GOT3 (cell line): Measurements from ENCODE around the gene NIPAL3.

Source experiments
- DNase-seq: peaks from one replicate; lab custom pipeline; 2025; ENCODE audit warnings: mixed read lengths; lab: John Stamatoyannopoulos, UW

NIPAL3 gene

GRCh38 chr1:24390924-24391782, 24.4 kb upstream of the NIPAL3 start:
- peak; percentile 9 for DNase-seq

GRCh38 chr1:24391882-24392603, 23.6 kb upstream of the NIPAL3 start:
- no peak for DNase-seq

DNA sequence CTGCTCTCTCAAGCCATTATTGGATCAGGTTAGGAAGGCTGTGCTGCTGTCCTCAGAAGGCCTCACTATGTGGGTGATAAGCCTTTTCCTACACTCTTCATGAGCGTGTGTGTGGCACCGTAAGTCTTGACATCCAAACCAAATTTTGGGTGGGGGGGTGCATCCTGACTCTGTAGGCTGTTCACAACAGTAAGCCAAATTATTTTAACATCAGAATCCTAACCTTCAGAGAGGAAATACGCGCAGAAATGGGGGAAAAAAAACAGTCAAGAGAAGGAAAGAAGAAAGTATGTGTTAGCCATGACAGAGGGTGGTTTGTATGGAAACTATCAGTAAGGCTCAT, 23.0 kb upstream of the NIPAL3 start:
- DNase-seq: no peak

DNA sequence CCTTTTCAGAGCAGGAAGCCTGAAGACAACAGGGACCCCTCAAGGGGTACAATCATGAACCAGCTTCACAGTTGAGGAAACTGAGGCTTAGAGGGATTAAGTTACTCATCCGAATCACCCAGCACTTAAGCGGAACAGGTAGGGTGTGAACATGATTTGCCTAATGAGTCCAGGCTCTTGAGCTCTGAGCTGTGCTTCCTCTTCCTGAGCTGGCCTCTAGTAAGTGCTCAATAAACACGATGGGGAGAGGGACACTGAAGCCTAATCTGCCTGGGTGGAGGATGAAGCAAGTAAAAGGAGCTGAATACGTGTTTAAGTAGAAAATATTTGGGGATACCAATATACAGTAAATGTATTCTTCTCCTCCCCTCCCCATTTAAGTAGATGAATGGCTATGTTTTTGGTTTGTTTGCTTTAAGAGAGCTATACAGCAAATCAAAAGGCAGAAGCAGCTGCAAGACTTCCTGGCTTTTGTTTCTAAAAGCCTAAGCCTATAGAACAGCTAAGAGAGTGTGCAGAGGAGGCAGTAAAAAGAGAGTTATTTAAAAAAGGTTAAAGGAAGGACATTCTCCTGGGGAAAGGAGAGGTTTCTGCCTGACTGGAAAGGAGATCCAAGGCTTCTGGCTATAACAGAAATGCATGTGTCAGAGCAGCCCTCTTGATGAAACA, 22.5 kb upstream of the NIPAL3 start:
- no peak for DNase-seq

DNA sequence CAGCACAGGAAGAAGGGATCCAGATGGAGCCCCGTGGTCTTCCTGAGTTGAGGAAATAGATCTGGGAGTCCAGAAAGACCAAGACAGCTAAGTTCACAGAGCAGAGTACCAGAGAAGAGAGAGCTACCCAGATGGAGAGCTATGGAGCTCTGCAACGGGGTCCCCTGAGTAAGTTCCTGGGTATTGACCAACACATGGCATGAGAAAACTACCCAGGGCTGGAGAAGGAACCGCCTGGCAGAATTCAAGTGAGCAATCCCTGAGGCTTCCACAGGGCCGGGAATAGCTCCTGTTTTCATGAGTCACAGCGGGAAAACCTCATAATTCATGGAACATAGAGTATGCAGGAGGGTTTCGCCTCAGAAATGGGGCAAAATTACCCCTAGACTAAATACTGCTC, 21.7 kb upstream of the NIPAL3 start:
- DNase-seq: peak; percentile 9

GRCh38 chr1:24400065-24400464, 15.5 kb upstream of the NIPAL3 start:
- DNase-seq: no peak

DNA sequence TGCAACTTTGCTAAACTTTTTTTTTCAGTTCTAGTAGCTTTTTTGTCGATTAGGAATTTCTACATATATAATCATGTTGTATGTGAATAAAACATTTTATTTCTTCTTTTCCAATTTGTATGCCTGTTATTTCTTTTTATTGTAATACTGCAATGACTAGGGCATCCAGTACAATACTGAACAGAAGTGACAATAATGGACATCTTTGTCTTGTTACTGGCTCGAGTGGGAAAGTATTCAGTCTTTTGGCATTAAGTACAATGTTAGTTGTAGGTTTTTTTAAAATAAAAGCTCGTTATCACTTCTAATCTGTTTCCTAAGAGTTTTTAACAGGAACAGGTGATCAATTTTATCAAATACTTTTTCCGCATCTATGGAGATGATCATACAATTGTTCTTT, 11.8 kb upstream of the NIPAL3 start:
- DNase-seq: no peak

GRCh38 chr1:24406788-24407187, 8.8 kb upstream of the NIPAL3 start:
- no peak for DNase-seq

GRCh38 chr1:24409535-24409934, 6.1 kb upstream of the NIPAL3 start:
- DNase-seq: no peak

DNA sequence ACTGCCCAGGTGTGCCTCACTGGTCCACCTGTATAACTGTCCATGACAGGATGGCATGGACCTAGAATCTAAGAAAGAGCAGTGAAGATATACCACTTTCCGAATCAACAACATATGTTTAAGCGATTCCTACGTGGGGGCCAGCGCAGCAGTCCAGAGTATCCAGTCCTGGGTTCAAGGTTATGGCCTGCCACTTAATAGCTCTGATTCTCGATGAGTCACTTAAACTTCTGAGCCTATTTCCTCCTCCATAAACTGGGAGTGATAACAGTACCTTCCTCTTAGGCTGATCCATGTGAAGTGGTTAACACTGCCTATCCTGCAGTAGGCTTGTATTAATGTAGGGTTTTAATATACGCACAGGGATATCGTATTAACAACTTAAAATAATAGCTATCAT, 4.9 kb upstream of the NIPAL3 start:
- DNase-seq: no peak

DNA sequence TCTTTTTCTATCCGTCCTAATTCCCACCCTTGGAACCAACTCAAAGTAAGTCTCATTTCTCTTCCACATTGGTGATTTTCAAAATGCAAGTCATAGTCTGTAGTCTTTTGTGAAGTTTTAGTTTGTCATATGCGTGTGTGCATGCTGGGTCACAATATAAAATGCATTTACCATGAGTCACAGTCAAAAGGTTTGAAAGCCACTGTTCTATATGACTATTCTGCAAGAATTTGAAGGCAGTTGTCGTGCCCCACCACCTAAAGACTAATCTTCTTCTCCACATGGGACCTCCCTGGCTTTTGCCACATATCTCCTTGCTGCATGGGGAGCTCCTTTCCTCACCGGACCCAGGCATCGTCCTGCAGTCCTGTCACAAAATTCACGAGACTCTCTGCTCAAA, 3.6 kb upstream of the NIPAL3 start:
- DNase-seq: no peak

- DNase-seq: no peak
Measured at GRCh38 chr1:24412408-24412807, 3.2 kb upstream of the NIPAL3 start.

DNA sequence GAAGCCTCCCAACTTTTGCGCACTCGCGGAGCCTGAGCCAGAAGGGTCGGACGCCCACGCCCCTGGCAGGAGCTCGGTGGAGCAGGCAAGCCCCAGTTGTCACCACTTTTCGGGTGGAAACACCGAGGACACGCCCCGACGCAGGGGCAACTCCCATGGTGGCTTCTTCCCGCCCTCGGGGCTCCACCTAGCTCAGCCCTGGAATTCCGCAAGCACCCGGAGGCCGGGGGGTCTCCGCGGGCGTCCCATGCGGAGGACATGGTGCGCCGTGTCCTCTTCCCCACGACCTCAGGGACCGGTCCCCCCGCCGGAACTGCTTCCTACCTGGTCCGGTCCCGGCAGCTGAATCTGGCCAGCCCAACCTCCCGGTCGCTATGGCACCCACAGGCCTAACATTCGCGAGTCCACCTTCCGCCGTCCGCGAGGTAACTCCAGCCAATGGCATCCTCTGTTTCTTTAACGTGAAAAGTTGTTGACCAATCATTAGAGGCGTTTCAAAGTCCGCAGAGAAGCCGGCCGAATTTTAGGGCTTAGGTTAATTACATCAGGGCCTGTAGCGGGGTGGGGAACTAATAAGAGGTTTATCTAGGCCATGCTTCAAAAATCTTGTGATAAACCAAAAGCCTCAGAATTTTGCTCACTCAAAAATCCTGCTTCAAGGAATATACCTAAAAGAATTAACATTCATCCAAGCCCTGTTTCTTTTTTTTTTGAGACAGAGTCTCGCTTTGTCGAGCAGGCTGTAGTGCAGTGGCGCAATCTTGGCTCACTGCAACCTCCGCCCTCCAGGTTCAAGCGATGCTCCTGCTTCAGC, 2.0 kb upstream of the NIPAL3 start, which contains the start of gene STPG1:
TSS of gene STPG1 (minus strand) at position 433 of the 814 bp plus-strand sequence. CDS start 12,394 bp downstream, outside the sequence.
- DNase-seq: peak; percentile 60

GRCh38 chr1:24414775-24415333, 748 bp upstream of the NIPAL3 start:
- DNase-seq: no peak

DNA sequence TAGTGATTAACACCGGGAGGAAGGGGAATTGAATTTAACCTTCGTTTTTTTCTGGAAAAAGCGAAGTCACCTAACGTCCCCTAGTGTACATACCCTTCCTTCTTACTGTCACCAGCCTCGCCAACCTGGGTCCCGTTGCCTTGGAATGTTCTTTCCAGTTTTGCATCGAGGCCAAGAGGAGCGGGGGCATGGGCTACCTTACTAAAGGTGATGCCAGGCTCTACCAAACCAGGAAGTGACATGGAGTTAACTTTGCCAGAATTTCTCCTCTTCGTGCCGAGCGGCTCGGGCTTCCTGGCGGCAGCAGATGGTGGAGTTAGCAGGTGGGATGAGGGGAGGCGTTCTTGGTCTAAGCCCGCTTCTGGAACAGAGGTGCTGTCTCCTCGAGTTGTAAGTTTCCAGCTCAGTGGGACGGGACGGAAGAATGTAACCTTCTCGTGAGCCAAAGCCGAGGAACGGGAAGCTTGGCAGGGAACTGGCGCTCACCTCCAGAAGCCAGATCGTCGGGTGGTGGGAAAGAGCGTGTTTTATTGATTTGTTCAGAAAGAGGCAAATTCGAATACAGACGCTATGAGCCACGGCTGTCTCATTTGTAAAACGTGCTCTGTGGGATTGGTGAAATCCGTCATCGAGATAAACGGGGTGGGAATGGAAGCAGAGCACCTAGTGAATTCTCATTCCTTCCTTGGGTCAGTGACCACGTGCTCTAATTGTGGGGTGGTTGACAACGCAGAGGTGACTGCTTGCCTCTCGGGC, 486 bp downstream of the NIPAL3 start:
- DNase-seq: no peak

- no peak for DNase-seq
Measured at GRCh38 chr1:24416666-24417391, 1.2 kb downstream of the NIPAL3 start.

- DNase-seq: no peak
Measured at GRCh38 chr1:24417681-24418080, 2.1 kb downstream of the NIPAL3 start.

DNA sequence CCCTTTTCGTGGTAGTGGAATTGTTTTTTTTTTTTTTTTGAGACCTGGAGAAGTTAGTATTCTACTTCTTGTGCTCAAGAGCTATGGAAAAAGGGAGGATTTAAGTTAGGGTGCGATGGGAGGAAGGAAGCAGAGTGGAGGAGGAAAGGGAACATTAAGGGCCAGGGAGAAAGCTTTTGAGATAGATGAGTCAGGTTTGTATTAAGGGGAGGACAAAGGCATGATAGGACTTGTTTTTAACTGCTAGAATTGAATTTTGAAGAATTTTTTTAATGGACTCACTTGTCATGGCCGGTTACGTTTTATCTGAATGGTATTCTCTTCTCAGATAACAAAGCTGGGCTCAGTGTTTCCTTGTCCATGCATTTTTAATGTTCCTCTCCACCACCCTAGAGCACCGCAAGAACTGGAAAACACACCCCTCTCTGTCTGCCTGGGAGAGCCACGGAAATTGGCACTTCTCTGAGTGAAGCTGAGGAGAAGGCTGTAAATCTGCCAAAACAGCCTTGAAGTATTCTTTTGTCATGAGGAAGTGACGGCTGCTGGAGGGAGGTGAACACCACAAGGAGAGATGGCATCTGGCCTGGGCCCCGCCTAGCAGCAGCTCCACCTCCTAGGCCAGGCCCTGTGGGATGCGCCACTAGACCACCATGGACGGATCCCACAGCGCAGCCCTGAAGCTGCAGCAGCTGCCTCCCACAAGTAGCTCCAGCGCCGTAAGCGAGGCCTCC, 3.5 kb downstream of the NIPAL3 start:
- no peak for DNase-seq

GRCh38 chr1:24420547-24420946, 4.9 kb downstream of the NIPAL3 start:
- DNase-seq: no peak
